GM12874 (cell line): ENCODE results near the gene PALLD.

Experiments
- TF ChIP-seq, protein P1 (sequence below): IDR thresholded peaks from 2 replicates; pipeline ENCODE4 v1.5.1; 2011; ENCODE audit warnings: low read depth, mild to moderate bottlenecking, control low read depth, low read length, moderate library complexity; ENCODE audit not compliant: insufficient read depth

PALLD gene

GRCh38 chr4:168759959-168760527 is 263.2 kb downstream of the PALLD start:
- TF ChIP-seq, protein P1, sequence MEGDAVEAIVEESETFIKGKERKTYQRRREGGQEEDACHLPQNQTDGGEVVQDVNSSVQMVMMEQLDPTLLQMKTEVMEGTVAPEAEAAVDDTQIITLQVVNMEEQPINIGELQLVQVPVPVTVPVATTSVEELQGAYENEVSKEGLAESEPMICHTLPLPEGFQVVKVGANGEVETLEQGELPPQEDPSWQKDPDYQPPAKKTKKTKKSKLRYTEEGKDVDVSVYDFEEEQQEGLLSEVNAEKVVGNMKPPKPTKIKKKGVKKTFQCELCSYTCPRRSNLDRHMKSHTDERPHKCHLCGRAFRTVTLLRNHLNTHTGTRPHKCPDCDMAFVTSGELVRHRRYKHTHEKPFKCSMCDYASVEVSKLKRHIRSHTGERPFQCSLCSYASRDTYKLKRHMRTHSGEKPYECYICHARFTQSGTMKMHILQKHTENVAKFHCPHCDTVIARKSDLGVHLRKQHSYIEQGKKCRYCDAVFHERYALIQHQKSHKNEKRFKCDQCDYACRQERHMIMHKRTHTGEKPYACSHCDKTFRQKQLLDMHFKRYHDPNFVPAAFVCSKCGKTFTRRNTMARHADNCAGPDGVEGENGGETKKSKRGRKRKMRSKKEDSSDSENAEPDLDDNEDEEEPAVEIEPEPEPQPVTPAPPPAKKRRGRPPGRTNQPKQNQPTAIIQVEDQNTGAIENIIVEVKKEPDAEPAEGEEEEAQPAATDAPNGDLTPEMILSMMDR = no peak

- TF ChIP-seq, protein P1 = no peak
Measured at GRCh38 chr4:168761066-168761465, 264.2 kb downstream of the PALLD start.

DNA sequence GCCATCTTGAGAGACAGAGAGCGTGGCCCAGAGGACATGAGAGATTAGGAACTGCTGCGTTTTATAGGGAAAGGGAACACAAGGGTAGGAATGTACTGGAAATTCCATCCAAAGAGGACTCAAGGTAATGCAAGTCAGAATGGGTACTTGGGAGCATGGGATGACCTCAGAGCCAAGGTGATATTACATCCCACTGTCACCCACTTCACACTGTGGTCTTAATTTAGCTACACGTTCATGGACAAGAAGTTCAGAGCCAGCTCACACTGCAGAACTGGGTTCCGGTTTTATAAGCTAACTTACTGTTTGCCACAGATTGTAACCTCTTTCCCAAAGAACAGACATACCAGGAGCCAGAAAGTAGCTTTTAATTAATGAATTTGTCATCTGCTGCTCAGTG is 268.5 kb downstream of the PALLD start:
- TF ChIP-seq, protein P1 = no peak

DNA sequence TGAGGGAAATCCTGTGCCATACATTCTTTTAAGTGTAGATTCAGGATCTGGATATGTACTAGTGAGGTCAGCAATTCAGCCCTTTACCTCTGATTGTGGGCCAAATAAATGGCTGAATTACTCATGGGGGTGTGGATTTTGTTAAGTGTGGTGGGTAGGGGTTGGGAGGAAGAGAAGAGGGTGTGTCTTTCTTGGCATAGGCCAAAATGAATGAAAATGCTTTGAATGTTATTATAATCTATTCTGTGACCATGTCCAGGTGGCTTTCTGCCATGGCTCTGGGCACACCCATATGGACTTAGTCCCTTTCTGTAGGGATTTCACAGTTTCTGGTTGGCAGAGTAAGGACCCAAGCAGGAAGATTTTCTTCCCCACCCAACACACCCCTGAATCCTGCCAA is 268.9 kb downstream of the PALLD start:
- TF ChIP-seq, protein P1 = no peak

DNA sequence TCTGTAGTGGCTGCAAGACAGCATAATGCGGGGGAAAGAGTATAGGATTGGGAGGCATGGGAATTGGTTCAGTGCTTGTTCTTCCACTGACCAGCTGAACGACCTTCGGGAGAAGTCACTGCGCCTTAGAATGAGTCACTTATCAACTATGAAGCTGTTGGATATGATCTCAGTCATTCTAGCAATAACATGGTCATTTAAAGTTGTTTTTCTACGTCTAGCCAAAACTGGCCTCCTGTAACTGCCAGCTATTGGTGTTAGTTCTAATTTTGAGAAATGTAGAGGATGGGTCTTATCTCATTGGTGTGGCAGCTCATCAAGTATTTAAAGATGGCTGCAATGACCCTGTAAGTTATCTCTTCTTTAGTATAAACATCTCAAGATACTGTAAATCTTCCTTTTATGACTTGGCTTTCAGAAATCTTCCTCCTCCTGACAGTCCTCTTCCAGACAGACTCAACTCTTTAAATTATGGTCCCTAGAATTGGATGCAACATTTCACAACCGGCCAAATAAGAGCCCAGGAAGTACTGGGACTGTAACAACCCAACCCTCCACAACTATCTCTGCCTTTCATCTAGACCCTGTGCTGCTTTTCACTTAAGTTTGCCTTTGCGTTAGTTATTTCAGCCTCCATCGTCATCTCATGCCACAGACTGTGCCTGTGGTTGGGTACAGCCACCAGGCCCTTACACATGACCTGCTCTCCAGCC is 269.9 kb downstream of the PALLD start:
- TF ChIP-seq, protein P1 = no peak

GRCh38 chr4:168769416-168769815 is 272.6 kb downstream of the PALLD start:
- TF ChIP-seq, protein P1 = no peak

GRCh38 chr4:168769837-168770236 is 273.0 kb downstream of the PALLD start:
- TF ChIP-seq, protein P1 = no peak
